Activated T-cell treated with anti-CD3 and anti-CD28 coated beads for 24 hours (primary cell): Measurements from ENCODE around the gene AEBP2.

Experiments used
- DNase-seq: peaks from one replicate; pipeline ENCODE4 v3.0.0-alpha.2; 2020; ENCODE audit warnings: low read depth

Gene AEBP2

GRCh38 chr12:19553175-19553574 lies 113.9 kb downstream of the AEBP2 start:
- no peak for DNase-seq

GRCh38 chr12:19561411-19561961 lies 122.2 kb downstream of the AEBP2 start:
- DNase-seq, result no peak
